HAP-1 (cell line): Measurements from ENCODE around the gene FAM219A.
"Not testable (repeated sequence)": the region's sequence is repeated elsewhere in the genome, so short reads cannot be mapped to it uniquely, and the experiment has no call there.

ENCODE experiments used
- DNase-seq, 2 experiments: peaks; one replicate each; pipeline ENCODE4 v3.0.0-alpha.2; 2016 to 2020; ENCODE audit warnings: low spot score in 2 of 2
- H3K27me3 ChIP-seq: fragments of 250-450 bp; sonication (Bioruptor Pico); 2 replicates; pipeline ENCODE4 v1.5.1; 2020; ENCODE audit warnings: low read depth, mild to moderate bottlenecking, moderate library complexity
- H3K36me3 ChIP-seq: fragments of 250-450 bp; sonication (Bioruptor Pico); replicated peaks from 2 replicates; pipeline ENCODE4 v1.5.1; 2020; ENCODE audit warnings: mild to moderate bottlenecking
- H3K4me1 ChIP-seq: fragments of 250-450 bp; sonication (Bioruptor Pico); 2 replicates; pipeline ENCODE4 v1.5.1; 2020; ENCODE audit warnings: mild to moderate bottlenecking
- H3K4me3 ChIP-seq: fragments of 250-450 bp; sonication (Bioruptor Pico); 2 replicates; pipeline ENCODE4 v1.5.1; 2020; ENCODE audit warnings: mild to moderate bottlenecking, moderate library complexity
- H3K9me3 ChIP-seq: fragments of 250-450 bp; sonication (Bioruptor Pico); 2 replicates; pipeline ENCODE4 v1.5.1; 2020; ENCODE audit warnings: mild to moderate bottlenecking, moderate library complexity
- in situ Hi-C: fragments of 300-500 bp; cut with MboI; formaldehyde crosslinking; loops from 3 replicates; pipeline ENCODE4 v1.14.3; 2020; ENCODE audit warnings: low sequenced_read_pairs, inconsistent platforms, mixed read lengths

Gene FAM219A

GRCh38 chr9:34370970-34371880, 87.1 kb downstream of the FAM219A start:
- Histone ChIP-seq H3K36me3 (peaks cover 4% of the 10 kb centered on the region; the same call in 1 of the 2 replicates), H3K27me3 (no peaks in the 10 kb centered on the region), H3K4me1 (peaks cover 6% of the 10 kb centered on the region), H3K9me3 (peaks cover 7% of the 10 kb centered on the region), H3K4me3 (no peak overlapping the region)
- DNase-seq = no peak
- in situ Hi-C loops = no loop called here

GRCh38 chr9:34370335-34370969, 87.9 kb downstream of the FAM219A start:
- Histone ChIP-seq H3K9me3 (peaks cover 7% of the 10 kb centered on the region), H3K36me3 (peaks cover 4% of the 10 kb centered on the region; the same call in 1 of the 2 replicates), H3K4me3 (no peak overlapping the region), H3K27me3 (no peaks in the 10 kb centered on the region), H3K4me1 (peaks cover 6% of the 10 kb centered on the region)
- DNase-seq = no peak
- in situ Hi-C loops = no loop called here

GRCh38 chr9:34369636-34370035, 88.7 kb downstream of the FAM219A start:
- no peak for DNase-seq
- Histone ChIP-seq H3K27me3 (no peaks in the 10 kb centered on the region), H3K4me1 (no peaks in the 10 kb centered on the region), H3K36me3 (peaks cover 4% of the 10 kb centered on the region; the same call in 1 of the 2 replicates), H3K9me3 (peaks cover 7% of the 10 kb centered on the region), H3K4me3 (no peak overlapping the region)
- in situ Hi-C loops = no loop called here

- H3K27me3 ChIP-seq, DNase-seq, H3K9me3 ChIP-seq, H3K4me3 ChIP-seq, H3K4me1 ChIP-seq, in situ Hi-C loops, H3K36me3 ChIP-seq: not testable (repeated sequence)
These were observed 89.6 kb downstream of the FAM219A start for GRCh38 chr9:34368796-34369195.

GRCh38 chr9:34367751-34368410, 90.5 kb downstream of the FAM219A start:
- in situ Hi-C loops, H3K9me3 ChIP-seq, H3K4me1 ChIP-seq, H3K4me3 ChIP-seq, DNase-seq, H3K36me3 ChIP-seq, H3K27me3 ChIP-seq: not testable (repeated sequence)

GRCh38 chr9:34366365-34366764, 92.0 kb downstream of the FAM219A start:
- no peak for DNase-seq
- Histone ChIP-seq H3K4me1 (no peaks in the 10 kb centered on the region), H3K9me3 (peaks cover 7% of the 10 kb centered on the region), H3K4me3 (no peak overlapping the region), H3K36me3 (peaks cover 4% of the 10 kb centered on the region; the same call in 1 of the 2 replicates), H3K27me3 (no peaks in the 10 kb centered on the region)
- in situ Hi-C loops = no loop called here

GRCh38 chr9:34365282-34365681, 93.1 kb downstream of the FAM219A start:
- no peaks in the 10 kb centered on the region; the same call in 1 of the 2 replicates for H3K36me3 ChIP-seq
- in situ Hi-C loops = no loop called here
- no peaks in the 10 kb centered on the region for H3K27me3 ChIP-seq
- H3K4me3 ChIP-seq = no peak overlapping the region
- H3K9me3 ChIP-seq = peaks cover 7% of the 10 kb centered on the region
- no peaks in the 10 kb centered on the region for H3K4me1 ChIP-seq
- no peak for DNase-seq

- Histone ChIP-seq H3K36me3 (no peaks in the 10 kb centered on the region), H3K27me3 (no peaks in the 10 kb centered on the region), H3K4me1 (no peaks in the 10 kb centered on the region), H3K9me3 (peaks cover 7% of the 10 kb centered on the region), H3K4me3 (no peak overlapping the region)
- in situ Hi-C loops = no loop called here
- no peak for DNase-seq
These were observed 94.6 kb downstream of the FAM219A start for GRCh38 chr9:34363619-34364351.

- Histone ChIP-seq H3K36me3 (no peaks in the 10 kb centered on the region), H3K4me1 (no peaks in the 10 kb centered on the region), H3K27me3 (no peaks in the 10 kb centered on the region), H3K4me3 (no peak overlapping the region), H3K9me3 (peaks cover under 1% of the 10 kb centered on the region; the same call in 1 of the 2 replicates)
- DNase-seq = no peak
- in situ Hi-C loops = no loop called here
These were observed 95.7 kb downstream of the FAM219A start for GRCh38 chr9:34362614-34363214.

GRCh38 chr9:34352957-34353356, 105.4 kb downstream of the FAM219A start:
- H3K9me3 ChIP-seq, H3K36me3 ChIP-seq, in situ Hi-C loops, DNase-seq, H3K27me3 ChIP-seq, H3K4me1 ChIP-seq, H3K4me3 ChIP-seq: not testable (repeated sequence)

GRCh38 chr9:34352122-34352652, 106.2 kb downstream of the FAM219A start:
- DNase-seq, H3K9me3 ChIP-seq, H3K4me1 ChIP-seq, H3K4me3 ChIP-seq, in situ Hi-C loops, H3K27me3 ChIP-seq, H3K36me3 ChIP-seq: not testable (repeated sequence)

GRCh38 chr9:34349324-34349723, 109.0 kb downstream of the FAM219A start:
- H3K27me3 ChIP-seq = no peaks in the 10 kb centered on the region
- DNase-seq = no peak
- no peak overlapping the region for H3K4me3 ChIP-seq
- in situ Hi-C loops = no loop called here
- H3K4me1 ChIP-seq = no peaks in the 10 kb centered on the region
- H3K36me3 ChIP-seq = no peaks in the 10 kb centered on the region; the same call in 1 of the 2 replicates
- H3K9me3 ChIP-seq = no peaks in the 10 kb centered on the region
